ENCODE measurements around the gene DGKZ.
"Not testable (repeated sequence)": the region's sequence is repeated elsewhere in the genome, so short reads cannot be mapped to it uniquely, and the experiment has no call there.

The DGKZ gene

DNA sequence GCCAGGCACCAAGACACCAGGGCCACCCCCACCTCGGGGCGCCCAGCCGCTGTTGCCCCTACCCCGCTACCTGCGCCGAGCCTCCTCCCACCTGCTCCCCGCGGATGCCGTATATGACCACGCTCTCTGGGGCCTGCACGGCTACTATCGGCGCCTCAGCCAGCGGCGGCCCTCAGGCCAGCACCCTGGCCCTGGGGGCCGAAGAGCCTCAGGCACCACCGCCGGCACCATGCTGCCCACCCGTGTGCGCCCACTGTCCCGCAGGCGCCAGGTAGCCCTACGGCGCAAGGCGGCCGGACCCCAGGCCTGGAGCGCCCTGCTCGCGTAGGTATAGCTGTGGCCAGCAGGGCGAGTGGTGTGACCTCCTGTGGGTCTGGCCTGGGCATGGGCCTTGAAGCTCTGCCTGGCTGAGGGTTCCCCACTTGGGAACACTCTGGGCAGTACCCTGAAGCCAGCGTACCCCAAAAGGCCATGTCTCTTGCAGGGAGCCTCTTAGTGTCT is 19.4 kb downstream of the DGKZ start:
- Histone ChIP-seq H3K27me3 (ENCODE audit: control insufficient read depth, insufficient read depth, low read length) (no peaks in the 10 kb centered on the region), H3K36me3 (ENCODE audit: control insufficient read depth, insufficient read depth, low read length) (peaks cover 13% of the 10 kb centered on the region), H3K27ac (ENCODE audit: low read depth, low read length) (no peak overlapping the region), H3K4me3 (ENCODE audit: low read length) (no peak overlapping the region), H3K4me1 (ENCODE audit: control insufficient read depth, insufficient read depth, low read length) (peaks cover 21% of the 10 kb centered on the region), H3K9ac (ENCODE audit: low read length) (no peak overlapping the region)

DNA sequence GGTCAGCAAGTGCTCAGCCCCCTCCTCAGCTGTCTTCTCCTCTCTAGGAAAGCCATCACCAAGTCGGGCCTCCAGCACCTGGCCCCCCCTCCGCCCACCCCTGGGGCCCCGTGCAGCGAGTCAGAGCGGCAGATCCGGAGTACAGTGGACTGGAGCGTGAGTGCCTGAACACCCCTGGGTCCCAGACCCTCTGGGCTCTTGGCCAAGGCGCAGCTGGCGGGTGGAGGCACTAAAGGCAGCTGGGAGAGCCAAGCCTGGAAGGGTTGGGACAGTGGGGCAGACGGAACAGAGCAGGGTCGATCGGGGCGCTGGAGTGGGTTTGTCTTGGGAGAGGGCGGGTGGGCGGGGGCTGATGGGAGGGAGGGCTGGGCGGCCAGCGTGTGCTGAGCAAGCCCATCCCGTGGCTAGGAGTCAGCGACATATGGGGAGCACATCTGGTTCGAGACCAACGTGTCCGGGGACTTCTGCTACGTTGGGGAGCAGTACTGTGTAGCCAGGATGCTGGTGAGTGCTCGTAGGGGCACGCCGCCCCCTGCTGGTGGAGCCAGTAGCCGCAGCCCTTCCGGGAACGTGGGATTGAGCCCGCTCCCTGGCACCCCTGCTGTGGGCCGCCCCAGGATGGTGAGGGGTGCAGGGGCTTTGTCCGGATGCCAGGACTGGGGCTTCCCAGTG is 20.1 kb downstream of the DGKZ start:
- H3K36me3 ChIP-seq (ENCODE audit: control insufficient read depth, insufficient read depth, low read length): peaks cover 13% of the 10 kb centered on the region
- H3K4me1 ChIP-seq (ENCODE audit: control insufficient read depth, insufficient read depth, low read length): peaks cover 14% of the 10 kb centered on the region
- H3K9ac ChIP-seq (ENCODE audit: low read length): no peak overlapping the region
- no peak overlapping the region for H3K4me3 ChIP-seq (ENCODE audit: low read length)
- H3K27ac ChIP-seq (ENCODE audit: low read depth, low read length): no peak overlapping the region
- H3K27me3 ChIP-seq (ENCODE audit: control insufficient read depth, insufficient read depth, low read length): no peaks in the 10 kb centered on the region

DNA sequence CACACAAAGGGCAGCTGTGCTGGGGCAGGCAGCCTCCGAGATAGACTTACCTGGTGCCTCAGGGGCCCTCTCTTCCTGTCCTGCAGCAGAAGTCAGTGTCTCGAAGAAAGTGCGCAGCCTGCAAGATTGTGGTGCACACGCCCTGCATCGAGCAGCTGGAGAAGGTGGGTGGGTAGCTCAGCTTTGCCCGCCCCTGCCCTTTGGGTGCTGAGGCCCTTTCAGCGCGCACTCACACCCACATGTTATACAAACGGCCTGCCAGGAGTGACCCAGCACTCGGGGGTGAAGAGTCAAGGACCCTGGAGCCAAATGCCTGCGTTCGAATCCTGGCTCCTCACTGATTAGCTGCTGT is 20.6 kb downstream of the DGKZ start:
- H3K4me1 ChIP-seq (ENCODE audit: control insufficient read depth, insufficient read depth, low read length): peaks cover 9% of the 10 kb centered on the region
- no peak overlapping the region for H3K9ac ChIP-seq (ENCODE audit: low read length)
- H3K36me3 ChIP-seq (ENCODE audit: control insufficient read depth, insufficient read depth, low read length): peaks cover 13% of the 10 kb centered on the region
- H3K27me3 ChIP-seq (ENCODE audit: control insufficient read depth, insufficient read depth, low read length): no peaks in the 10 kb centered on the region
- no peak overlapping the region for H3K4me3 ChIP-seq (ENCODE audit: low read length)
- no peak overlapping the region for H3K27ac ChIP-seq (ENCODE audit: low read depth, low read length)

DNA sequence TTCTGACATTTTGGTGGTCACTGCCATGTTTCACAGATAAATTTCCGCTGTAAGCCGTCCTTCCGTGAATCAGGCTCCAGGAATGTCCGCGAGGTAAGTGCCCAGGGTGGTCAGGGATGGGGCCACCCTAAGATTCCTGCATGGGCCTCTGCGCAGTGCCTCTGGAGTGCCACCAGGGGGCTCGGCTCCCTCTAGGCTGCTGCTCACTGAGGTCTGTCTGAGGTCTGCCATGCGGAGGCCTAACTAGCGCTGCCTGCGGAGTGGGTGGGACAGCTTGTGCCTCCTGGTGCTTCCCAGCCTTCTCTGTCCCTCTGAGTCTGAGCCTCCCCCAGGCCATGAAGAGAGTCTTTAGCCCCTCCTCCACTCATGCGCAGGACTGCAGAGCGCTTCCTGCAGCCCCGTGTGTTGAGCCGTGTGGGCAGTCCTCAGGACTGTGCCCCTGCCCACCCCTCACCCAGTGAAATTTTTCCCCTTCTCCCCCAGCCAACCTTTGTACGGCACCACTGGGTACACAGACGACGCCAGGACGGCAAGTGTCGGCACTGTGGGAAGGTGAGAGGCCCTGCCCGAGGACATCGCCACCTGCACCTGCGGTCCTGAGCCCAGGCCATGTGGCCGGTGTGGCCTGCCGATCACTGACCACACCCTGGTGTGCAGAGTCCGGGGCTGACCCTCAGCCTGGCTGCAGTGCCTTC is 22.3 kb downstream of the DGKZ start:
- H3K4me1 ChIP-seq (ENCODE audit: control insufficient read depth, insufficient read depth, low read length): no peaks in the 10 kb centered on the region
- peaks cover 21% of the 10 kb centered on the region for H3K36me3 ChIP-seq (ENCODE audit: control insufficient read depth, insufficient read depth, low read length)

DNA sequence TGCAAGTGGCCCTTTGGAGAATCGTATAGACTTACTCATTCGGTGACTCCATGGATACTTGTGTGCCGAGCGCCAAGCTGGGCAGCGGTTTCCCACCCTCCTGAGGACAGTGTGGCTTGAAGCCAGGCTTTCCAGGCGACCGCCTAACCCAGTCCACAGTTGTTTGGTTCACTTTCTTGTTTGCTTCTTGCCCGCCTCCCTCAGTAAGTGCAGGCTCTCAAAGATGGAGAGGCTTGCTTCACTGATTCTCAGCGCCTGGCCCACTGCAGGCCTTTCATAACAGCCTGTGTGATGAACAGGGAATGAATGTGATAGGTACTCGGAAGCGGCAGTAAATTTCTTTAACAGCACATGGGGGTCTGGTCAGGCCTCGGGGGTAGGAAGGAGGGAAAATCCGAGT is 23.0 kb downstream of the DGKZ start:
- H3K27ac ChIP-seq (ENCODE audit: low read depth, low read length): no peak overlapping the region
- H3K4me3 ChIP-seq (ENCODE audit: low read length): no peak overlapping the region
- no peaks in the 10 kb centered on the region for H3K4me1 ChIP-seq (ENCODE audit: control insufficient read depth, insufficient read depth, low read length)
- peaks cover 25% of the 10 kb centered on the region for H3K36me3 ChIP-seq (ENCODE audit: control insufficient read depth, insufficient read depth, low read length)
- H3K27me3 ChIP-seq (ENCODE audit: control insufficient read depth, insufficient read depth, low read length): no peaks in the 10 kb centered on the region
- no peak overlapping the region for H3K9ac ChIP-seq (ENCODE audit: low read length)

More for the DNA sequence above, 22.3 kb downstream of the DGKZ start:
- H3K27me3 ChIP-seq (ENCODE audit: control insufficient read depth, insufficient read depth, low read length): no peaks in the 10 kb centered on the region
- H3K9ac ChIP-seq (ENCODE audit: low read length): no peak overlapping the region
- H3K4me3 ChIP-seq (ENCODE audit: low read length): no peak overlapping the region
- no peak overlapping the region for H3K27ac ChIP-seq (ENCODE audit: low read depth, low read length)

DNA sequence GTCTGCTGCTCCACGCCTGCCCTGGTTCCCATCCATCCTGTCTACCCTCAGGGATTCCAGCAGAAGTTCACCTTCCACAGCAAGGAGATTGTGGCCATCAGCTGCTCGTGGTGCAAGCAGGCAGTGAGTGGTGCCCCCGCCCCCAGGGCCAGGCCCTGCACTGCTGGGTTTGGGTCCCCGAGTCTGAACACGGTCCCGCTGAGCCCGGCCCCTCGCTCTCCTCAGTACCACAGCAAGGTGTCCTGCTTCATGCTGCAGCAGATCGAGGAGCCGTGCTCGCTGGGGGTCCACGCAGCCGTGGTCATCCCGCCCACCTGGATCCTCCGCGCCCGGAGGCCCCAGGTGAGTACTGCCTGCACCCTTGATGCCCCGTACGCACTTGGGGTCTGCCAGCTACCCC is 24.0 kb downstream of the DGKZ start:
- H3K27me3 ChIP-seq (ENCODE audit: control insufficient read depth, insufficient read depth, low read length); H3K9ac ChIP-seq (ENCODE audit: low read length); H3K27ac ChIP-seq (ENCODE audit: low read depth, low read length); H3K4me1 ChIP-seq (ENCODE audit: control insufficient read depth, insufficient read depth, low read length); H3K4me3 ChIP-seq (ENCODE audit: low read length): not testable (repeated sequence)
- peaks cover 29% of the 10 kb centered on the region for H3K36me3 ChIP-seq (ENCODE audit: control insufficient read depth, insufficient read depth, low read length)

DNA sequence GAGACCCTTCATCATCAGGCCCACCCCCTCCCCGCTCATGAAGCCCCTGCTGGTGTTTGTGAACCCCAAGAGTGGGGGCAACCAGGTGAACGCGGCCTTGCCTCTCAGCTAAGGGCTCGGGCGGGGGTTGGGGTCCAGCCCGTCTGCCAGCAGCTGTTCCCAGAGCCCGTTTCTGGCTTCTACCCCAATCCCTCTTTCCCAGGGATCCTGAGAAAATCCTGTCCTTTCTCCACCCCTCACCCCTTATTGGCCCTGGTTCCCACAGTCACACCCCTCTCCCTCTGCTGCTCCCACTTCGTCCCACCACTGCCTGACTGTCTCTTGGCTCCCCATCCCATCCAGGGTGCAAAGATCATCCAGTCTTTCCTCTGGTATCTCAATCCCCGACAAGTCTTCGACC is 24.8 kb downstream of the DGKZ start:
- H3K36me3 ChIP-seq (ENCODE audit: control insufficient read depth, insufficient read depth, low read length): peaks cover 29% of the 10 kb centered on the region
- H3K27ac ChIP-seq (ENCODE audit: low read depth, low read length): no peak overlapping the region
- H3K27me3 ChIP-seq (ENCODE audit: control insufficient read depth, insufficient read depth, low read length): no peaks in the 10 kb centered on the region

DNA sequence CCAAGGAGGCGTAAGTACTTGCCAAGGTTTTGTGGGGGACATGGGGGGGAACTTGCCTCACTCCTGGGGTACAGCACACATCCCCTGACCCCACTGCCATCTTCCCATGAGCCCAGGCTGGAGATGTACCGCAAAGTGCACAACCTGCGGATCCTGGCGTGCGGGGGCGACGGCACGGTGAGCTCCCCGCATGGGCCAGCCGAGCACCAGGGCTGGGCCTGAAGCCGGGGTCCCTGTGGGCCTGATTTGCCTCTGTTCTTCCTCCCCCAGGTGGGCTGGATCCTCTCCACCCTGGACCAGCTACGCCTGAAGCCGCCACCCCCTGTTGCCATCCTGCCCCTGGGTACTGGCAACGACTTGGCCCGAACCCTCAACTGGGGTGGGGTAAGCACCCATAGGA is 25.2 kb downstream of the DGKZ start:
- not testable (repeated sequence) for H3K27me3 ChIP-seq (ENCODE audit: control insufficient read depth, insufficient read depth, low read length); H3K9ac ChIP-seq (ENCODE audit: low read length); H3K4me1 ChIP-seq (ENCODE audit: control insufficient read depth, insufficient read depth, low read length); H3K4me3 ChIP-seq (ENCODE audit: low read length); H3K27ac ChIP-seq (ENCODE audit: low read depth, low read length)
- H3K36me3 ChIP-seq (ENCODE audit: control insufficient read depth, insufficient read depth, low read length): peaks cover 29% of the 10 kb centered on the region

More for the DNA sequence above, 24.8 kb downstream of the DGKZ start:
- Histone ChIP-seq H3K4me1 (ENCODE audit: control insufficient read depth, insufficient read depth, low read length) (no peaks in the 10 kb centered on the region), H3K4me3 (ENCODE audit: low read length) (no peak overlapping the region), H3K9ac (ENCODE audit: low read length) (no peak overlapping the region)

DNA sequence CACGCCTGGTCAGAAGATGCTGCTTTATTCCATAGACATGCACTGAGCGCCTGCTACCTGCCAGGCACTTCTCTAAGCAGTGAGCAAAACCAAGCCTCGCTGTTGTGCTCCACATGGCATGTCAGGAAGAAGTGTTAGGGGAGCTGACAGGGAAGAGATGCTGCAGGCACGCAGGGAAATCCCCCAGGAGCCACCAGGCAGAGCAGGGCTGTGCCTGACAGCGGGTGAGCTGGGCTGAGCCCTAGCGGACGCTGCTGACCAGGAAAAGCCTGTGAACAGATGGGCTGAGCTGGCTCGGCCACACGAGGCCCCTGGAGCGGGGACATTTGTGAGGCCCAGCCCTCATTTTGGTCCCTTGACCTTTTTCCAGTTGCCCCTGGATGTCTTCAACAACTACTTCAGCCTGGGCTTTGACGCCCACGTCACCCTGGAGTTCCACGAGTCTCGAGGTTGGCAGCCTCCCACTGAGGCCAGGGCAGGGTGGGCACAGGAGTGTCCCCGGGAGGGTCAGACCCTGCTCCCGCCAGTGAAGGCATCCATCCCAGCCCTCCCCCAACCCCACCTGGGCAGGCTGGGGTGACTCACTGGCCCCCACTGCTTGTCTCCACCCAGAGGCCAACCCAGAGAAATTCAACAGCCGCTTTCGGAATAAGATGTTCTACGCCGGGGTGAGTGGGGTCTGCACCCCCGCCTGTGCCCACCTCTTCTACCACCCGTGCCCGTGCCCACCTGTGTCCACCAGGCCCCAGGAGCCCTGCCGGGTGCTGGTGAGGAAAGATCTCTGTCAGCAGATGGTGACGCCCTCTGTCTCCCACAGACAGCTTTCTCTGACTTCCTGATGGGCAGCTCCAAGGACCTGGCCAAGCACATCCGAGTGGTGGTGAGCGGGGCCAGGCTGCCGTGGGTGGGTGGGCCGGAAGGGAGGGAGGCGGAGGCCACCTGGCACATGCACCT is 26.8 kb downstream of the DGKZ start:
- no peak overlapping the region for H3K4me3 ChIP-seq (ENCODE audit: low read length)
- no peak overlapping the region for H3K9ac ChIP-seq (ENCODE audit: low read length)
- no peaks in the 10 kb centered on the region for H3K4me1 ChIP-seq (ENCODE audit: control insufficient read depth, insufficient read depth, low read length)
- H3K27me3 ChIP-seq (ENCODE audit: control insufficient read depth, insufficient read depth, low read length): no peaks in the 10 kb centered on the region
- no peak overlapping the region for H3K27ac ChIP-seq (ENCODE audit: low read depth, low read length)
- peaks cover 24% of the 10 kb centered on the region for H3K36me3 ChIP-seq (ENCODE audit: control insufficient read depth, insufficient read depth, low read length)

DNA sequence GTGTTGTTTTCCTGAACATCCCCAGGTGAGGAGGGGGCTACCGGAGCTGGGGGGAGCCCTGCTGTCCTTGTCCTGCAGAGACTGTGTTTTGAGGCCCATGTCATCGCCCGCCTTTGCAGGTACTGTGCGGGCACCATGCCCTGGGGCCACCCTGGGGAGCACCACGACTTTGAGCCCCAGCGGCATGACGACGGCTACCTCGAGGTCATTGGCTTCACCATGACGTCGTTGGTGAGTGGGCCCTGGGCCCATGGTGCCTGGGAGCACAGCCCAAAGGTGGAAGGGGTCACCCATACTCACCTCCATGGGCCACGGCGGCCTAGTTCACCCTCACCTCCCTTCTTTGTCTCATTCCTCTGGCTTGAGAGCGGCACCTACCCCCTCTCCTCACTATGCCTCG is 27.6 kb downstream of the DGKZ start:
- Histone ChIP-seq H3K27ac (ENCODE audit: low read depth, low read length) (no peak overlapping the region), H3K27me3 (ENCODE audit: control insufficient read depth, insufficient read depth, low read length) (no peaks in the 10 kb centered on the region), H3K9ac (ENCODE audit: low read length) (no peak overlapping the region), H3K4me1 (ENCODE audit: control insufficient read depth, insufficient read depth, low read length) (no peaks in the 10 kb centered on the region), H3K4me3 (ENCODE audit: low read length) (no peak overlapping the region), H3K36me3 (ENCODE audit: control insufficient read depth, insufficient read depth, low read length) (peaks cover 22% of the 10 kb centered on the region)

DNA sequence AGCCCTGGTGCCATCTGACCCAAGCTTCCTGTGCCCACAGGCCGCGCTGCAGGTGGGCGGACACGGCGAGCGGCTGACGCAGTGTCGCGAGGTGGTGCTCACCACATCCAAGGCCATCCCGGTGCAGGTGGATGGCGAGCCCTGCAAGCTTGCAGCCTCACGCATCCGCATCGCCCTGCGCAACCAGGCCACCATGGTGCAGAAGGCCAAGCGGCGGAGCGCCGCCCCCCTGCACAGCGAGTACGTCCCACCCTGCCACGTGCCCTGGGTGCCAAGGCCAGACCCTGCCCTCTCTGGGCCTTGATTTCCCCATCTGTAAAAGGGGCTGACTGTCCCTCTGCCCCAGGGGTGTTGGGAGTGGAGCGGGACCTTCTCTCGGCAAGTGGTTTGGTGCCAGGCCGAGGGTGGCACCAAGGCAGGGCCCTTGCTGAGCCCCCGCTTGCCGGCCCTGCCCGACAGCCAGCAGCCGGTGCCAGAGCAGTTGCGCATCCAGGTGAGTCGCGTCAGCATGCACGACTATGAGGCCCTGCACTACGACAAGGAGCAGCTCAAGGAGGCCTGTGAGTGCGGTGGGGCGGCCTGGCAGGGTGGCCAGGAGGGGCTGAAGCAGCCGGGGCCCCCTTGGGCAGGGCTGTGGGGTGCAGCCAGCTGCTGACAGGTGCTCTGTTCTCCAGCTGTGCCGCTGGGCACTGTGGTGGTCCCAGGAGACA is 28.3 kb downstream of the DGKZ start:
- peaks cover 18% of the 10 kb centered on the region for H3K36me3 ChIP-seq (ENCODE audit: control insufficient read depth, insufficient read depth, low read length)
- H3K4me1 ChIP-seq (ENCODE audit: control insufficient read depth, insufficient read depth, low read length): no peaks in the 10 kb centered on the region
- H3K27ac ChIP-seq (ENCODE audit: low read depth, low read length): no peak overlapping the region
- no peak overlapping the region for H3K9ac ChIP-seq (ENCODE audit: low read length)
- no peak overlapping the region for H3K4me3 ChIP-seq (ENCODE audit: low read length)
- no peaks in the 10 kb centered on the region for H3K27me3 ChIP-seq (ENCODE audit: control insufficient read depth, insufficient read depth, low read length)
